Lung (tissue), 12 donors: ENCODE data around the gene ADGRV1. TPM values are rescaled to one million over a fixed set of nuclear protein-coding genes. Genes with fewer than 3 reads are reported as not detected.

ENCODE experiments used
- ATAC-seq: fragments of 200-7000 bp; cut with Tn5 transposase; one replicate; pipeline ENCODE4 v1.9.1; 2020; ENCODE audit warnings: moderate number of reproducible peaks; ENCODE audit not compliant: insufficient read depth, low FRiP score
- DNase-seq, 3 donors: peaks; one replicate each; pipeline ENCODE4 v3.0.0-alpha.2; 2013 to 2017
- H3K27ac ChIP-seq, 2 donors: one replicate each; pipeline ENCODE4 v1.5.1; 2013; ENCODE audit warnings: mild to moderate bottlenecking in 2 of 2, moderate library complexity in 2 of 2, control low read depth in 1 of 2, inconsistent platforms in 1 of 2, low read depth in 1 of 2, low read length in 1 of 2
- H3K27me3 ChIP-seq, 3 donors: one replicate each; pipeline ENCODE4 v1.5.1; 2013; ENCODE audit warnings: low read length in 2 of 3; ENCODE audit not compliant: control insufficient read depth in 3 of 3, insufficient read depth in 3 of 3
- H3K36me3 ChIP-seq, 4 donors: one replicate each; pipeline ENCODE4 v1.5.1; 2013; ENCODE audit warnings: low read length in 4 of 4, mild to moderate bottlenecking in 1 of 4, moderate library complexity in 1 of 4; ENCODE audit not compliant: control insufficient read depth in 4 of 4, insufficient read depth in 4 of 4
- H3K4me1 ChIP-seq, 5 donors: one replicate each; pipeline ENCODE4 v1.5.1; 2013; ENCODE audit warnings: low read length in 5 of 5, mild to moderate bottlenecking in 2 of 5, moderate library complexity in 1 of 5; ENCODE audit not compliant: control insufficient read depth in 5 of 5, insufficient read depth in 5 of 5
- H3K4me3 ChIP-seq: one replicate; pipeline ENCODE4 v1.5.1; 2013; ENCODE audit warnings: mild to moderate bottlenecking, control low read depth, moderate library complexity
- H3K9ac ChIP-seq, 2 donors: one replicate each; pipeline ENCODE4 v1.5.1; 2013; ENCODE audit warnings: low read length in 2 of 2, control low read depth in 1 of 2; ENCODE audit not compliant: insufficient read depth in 1 of 2
- H3K9me3 ChIP-seq, 4 donors: one replicate each; pipeline ENCODE4 v1.5.1; 2013; ENCODE audit warnings: low read length in 3 of 4, mild to moderate bottlenecking in 1 of 4, moderate library complexity in 1 of 4; ENCODE audit not compliant: control insufficient read depth in 4 of 4, insufficient read depth in 3 of 4
- WGBS, 2 donors: extraction: QIAGEN DNeasy Blood & Tissue Kit; methylation state at CpG; one replicate each; pipeline ENCODE4 v1.1.7; 2013; 5-methylcytosine and 5-hydroxymethylcytosine counted together
- polyA plus RNA-seq, 2 donors: library from polyadenylated mRNA; stranded (reverse); fragments of 200-250 nt; gene quantifications; one replicate each; pipeline ENCODE4 v1.2.1, GENCODE V29; 2013
- total RNA-seq, 2 donors: library from RNA; depleted of rRNA in 1 of 2; stranded (reverse); fragments of >200 nt in 1 of 2; gene quantifications; one replicate each; pipeline ENCODE4 v1.2.1, GENCODE V29; 2014 to 2021
- TF ChIP-seq, protein P1 (sequence below): IDR thresholded peaks from 2 replicates; pipeline ENCODE4 v1.5.1; 2012; ENCODE audit warnings: mild to moderate bottlenecking; ENCODE audit errors: control extremely low read depth, extremely low read depth
- donor health status: control.
- donor health status: control.
- donor health status: Bipolar disorder and iron deficiency.
- donor health status: healthy.
- donor health status: DM: yes; HTN: yes; CAD: no.

ADGRV1 gene
- total and polyA plus RNA-seq, 4 donors, result 3.6 to 66.2 (median 28.2) TPM

GRCh38 chr5:91171322-91171721 lies 612.7 kb downstream of the ADGRV1 start:
- no peak for DNase-seq
- no peak for ATAC-seq
- WGBS, 2 donors, result 60 to 62% methylated on average over 2 of the region's 2 CpGs
- Histone ChIP-seq H3K9ac (no peak overlapping the region), H3K36me3 (no peaks in the 10 kb centered on the region), H3K4me1 (no peaks in the 10 kb centered on the region), H3K27me3 (no peaks in the 10 kb centered on the region), H3K4me3 (no peak overlapping the region), H3K9me3 (no peaks in the 10 kb centered on the region), H3K27ac (no peak overlapping the region)
- TF ChIP-seq, protein P1, sequence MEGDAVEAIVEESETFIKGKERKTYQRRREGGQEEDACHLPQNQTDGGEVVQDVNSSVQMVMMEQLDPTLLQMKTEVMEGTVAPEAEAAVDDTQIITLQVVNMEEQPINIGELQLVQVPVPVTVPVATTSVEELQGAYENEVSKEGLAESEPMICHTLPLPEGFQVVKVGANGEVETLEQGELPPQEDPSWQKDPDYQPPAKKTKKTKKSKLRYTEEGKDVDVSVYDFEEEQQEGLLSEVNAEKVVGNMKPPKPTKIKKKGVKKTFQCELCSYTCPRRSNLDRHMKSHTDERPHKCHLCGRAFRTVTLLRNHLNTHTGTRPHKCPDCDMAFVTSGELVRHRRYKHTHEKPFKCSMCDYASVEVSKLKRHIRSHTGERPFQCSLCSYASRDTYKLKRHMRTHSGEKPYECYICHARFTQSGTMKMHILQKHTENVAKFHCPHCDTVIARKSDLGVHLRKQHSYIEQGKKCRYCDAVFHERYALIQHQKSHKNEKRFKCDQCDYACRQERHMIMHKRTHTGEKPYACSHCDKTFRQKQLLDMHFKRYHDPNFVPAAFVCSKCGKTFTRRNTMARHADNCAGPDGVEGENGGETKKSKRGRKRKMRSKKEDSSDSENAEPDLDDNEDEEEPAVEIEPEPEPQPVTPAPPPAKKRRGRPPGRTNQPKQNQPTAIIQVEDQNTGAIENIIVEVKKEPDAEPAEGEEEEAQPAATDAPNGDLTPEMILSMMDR, result no peak

- TF ChIP-seq, protein P1, result no peak
- Histone ChIP-seq H3K27me3 (no peaks in the 10 kb centered on the region), H3K9ac (no peak overlapping the region), H3K9me3 (no peaks in the 10 kb centered on the region), H3K4me3 (no peak overlapping the region), H3K36me3 (no peaks in the 10 kb centered on the region), H3K4me1 (no peaks in the 10 kb centered on the region), H3K27ac (no peak overlapping the region)
- DNase-seq, result no peak
- no peak for ATAC-seq
Observed at GRCh38 chr5:91174396-91174795, 615.8 kb downstream of the ADGRV1 start.

DNA sequence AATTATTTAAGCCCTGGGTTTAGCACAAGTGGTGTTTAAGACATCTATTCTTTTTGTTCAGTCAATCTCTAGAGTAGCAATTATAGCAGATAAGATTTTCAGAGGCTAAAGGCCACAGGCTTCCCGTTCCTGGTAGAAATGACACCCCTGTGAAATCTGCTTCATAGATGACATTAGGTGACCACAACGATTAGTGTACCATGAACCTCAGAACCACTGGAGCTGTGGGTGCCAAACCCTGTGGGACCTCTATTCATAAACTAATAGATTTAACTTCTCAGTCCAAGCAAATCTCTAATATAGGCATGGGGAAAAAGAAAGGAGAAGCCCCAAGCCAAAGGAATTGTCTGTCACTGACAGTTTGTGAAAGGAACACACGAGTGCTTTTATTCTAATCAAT lies 617.1 kb downstream of the ADGRV1 start:
- no peak for DNase-seq
- no peaks in the 10 kb centered on the region for H3K27me3 ChIP-seq
- no peak for ATAC-seq
- H3K4me3 ChIP-seq, result no peak overlapping the region
- TF ChIP-seq, protein P1, result no peak
- no peak overlapping the region for H3K9ac ChIP-seq
- H3K4me1 ChIP-seq, result no peaks in the 10 kb centered on the region
- no peaks in the 10 kb centered on the region for H3K36me3 ChIP-seq
- H3K27ac ChIP-seq, result no peak overlapping the region
- no peaks in the 10 kb centered on the region for H3K9me3 ChIP-seq
- WGBS, 2 donors, result 81 to 92% methylated on average over 3 of the region's 3 CpGs

- no peak overlapping the region for H3K4me3 ChIP-seq
- TF ChIP-seq, protein P1, result no peak
- no peaks in the 10 kb centered on the region for H3K9me3 ChIP-seq
- H3K9ac ChIP-seq, result no peak overlapping the region
- H3K27me3 ChIP-seq, result no peaks in the 10 kb centered on the region
- no peak for ATAC-seq
- H3K36me3 ChIP-seq, result no peaks in the 10 kb centered on the region
- DNase-seq, result peak; percentile 29 to 68 (median 39)
- H3K4me1 ChIP-seq, result no peaks in the 10 kb centered on the region
- no peak overlapping the region for H3K27ac ChIP-seq
- WGBS, 2 donors, result 69 to 72% methylated on average over 6 of the region's 6 CpGs
Observed at GRCh38 chr5:91176288-91177016, 617.9 kb downstream of the ADGRV1 start.
